ENCODE data around the gene CAAP1. TPM values are rescaled to one million over a fixed set of nuclear protein-coding genes. Genes with fewer than 3 reads are reported as not detected.

CAAP1 gene
- total and polyA plus RNA-seq, 2 of the 8 experiments (the other 6 are each of a cell fraction or from before 2014, with no cell fraction given) = 9.5 to 36.7 TPM

- DNase-seq (ENCODE audit: low read depth in 1 of 2, low spot score in 2 of 2) = no peak
- no peak overlapping the region for H2BK15ac ChIP-seq (ENCODE audit: low read length)
- no peak overlapping the region for H2BK120ac ChIP-seq (replicated peaks; ENCODE audit: low read depth, low read length)
- H4K20me1 ChIP-seq (replicated peaks in 1 of 2; ENCODE audit: control insufficient read depth in 1 of 2, insufficient read depth in 2 of 2, low read length in 2 of 2) = no peaks in the 10 kb centered on the region
- 91% methylated on average over 4 of the region's 4 CpGs; no CpG with 5 or more reads in 1 of the 2 experiments for WGBS, 2 experiments (ENCODE audit: extremely low coverage in 1 of 2, insufficient coverage in 1 of 2, insufficient read length in 1 of 2, insufficient replicate concordance in 2 of 2, low coverage in 1 of 2, low lambda C conversion rate in 2 of 2, missing lambda C conversion rate in 1 of 2)
- H3K4ac ChIP-seq (replicated peaks; ENCODE audit: insufficient read length, low read depth, low read length) = no peak overlapping the region
- H4K91ac ChIP-seq (replicated peaks; ENCODE audit: insufficient read length, low read length) = no peak overlapping the region
- H3K23ac ChIP-seq (ENCODE audit: insufficient read length) = no peak overlapping the region
- no peak overlapping the region for H2AFZ ChIP-seq (ENCODE audit: low read length)
- no peak overlapping the region for H2AK5ac ChIP-seq (ENCODE audit: low read depth, low read length)
- H3K79me1 ChIP-seq (ENCODE audit: low read depth, low read length) = no peaks in the 10 kb centered on the region
- ChIA-PET POLR2A (ENCODE audit: partially characterized antibody) (no interaction called here), CTCF (ENCODE audit: partially characterized antibody) (no interaction called here)
- H3K27me3 ChIP-seq (replicated peaks in 1 of 4; ENCODE audit: control insufficient read depth in 3 of 4, extremely low read depth in 1 of 4, insufficient read depth in 3 of 4, low read length in 3 of 4) = no peaks in the 10 kb centered on the region
- no peak for FAIRE-seq
- H3K4me1 ChIP-seq (replicated peaks in 1 of 4; ENCODE audit: control insufficient read depth in 3 of 4, insufficient read depth in 4 of 4, low read length in 3 of 4) = no peaks in the 10 kb centered on the region
- H2BK12ac ChIP-seq (ENCODE audit: low read depth, low read length) = no peak overlapping the region
- H3K14ac ChIP-seq (ENCODE audit: insufficient read length) = no peak overlapping the region
- no peak overlapping the region for H2BK20ac ChIP-seq (ENCODE audit: low read length)
- no peak overlapping the region for H3K18ac ChIP-seq (ENCODE audit: extremely low read depth, low read length)
- TF ChIP-seq SAP30 (IDR thresholded peaks at IDR 0.05; ENCODE audit: insufficient read depth, insufficient replicate concordance, low read length) (no peak), FOSL1 (IDR thresholded peaks at IDR 0.05; ENCODE audit: insufficient read depth, low read depth, low read length) (no peak), RXRA (IDR thresholded peaks at IDR 0.05; ENCODE audit: insufficient read depth, low read depth, low read length) (no peak), SRF (IDR thresholded peaks at IDR 0.05; ENCODE audit: low read depth, low read length) (no peak), SIRT6 (IDR thresholded peaks at IDR 0.05; ENCODE audit: low read length) (no peak)
- H3K36me3 ChIP-seq (ENCODE audit: control insufficient read depth in 2 of 4, insufficient read depth in 4 of 4, low read length in 3 of 4) = peaks cover 4 to 69% (median 50%) of the 10 kb centered on the region in 4 experiments; a peak in 7 of 8 replicates
- no peak overlapping the region for H3K4me3 ChIP-seq (ENCODE audit: extremely low read depth in 1 of 4, insufficient read depth in 2 of 4, low read depth in 3 of 4, low read length in 4 of 4)
- no peak overlapping the region for H4K8ac ChIP-seq (ENCODE audit: extremely low read depth, insufficient read depth, low read length)
- H3K27ac ChIP-seq (ENCODE audit: low read depth, low read length) = no peak overlapping the region
- H2BK5ac ChIP-seq (ENCODE audit: low read depth, low read length) = no peak overlapping the region
- H3K23me2 ChIP-seq (ENCODE audit: low read depth, low read length) = no peaks in the 10 kb centered on the region
- H3K4me2 ChIP-seq (ENCODE audit: insufficient read depth in 1 of 2, low read depth in 2 of 2, low read length in 2 of 2) = no peak overlapping the region
- H3K56ac ChIP-seq (replicated peaks; ENCODE audit: insufficient read length, low read depth, low read length) = no peak overlapping the region
- H3K9me3 ChIP-seq (ENCODE audit: insufficient read depth in 2 of 2, low read depth in 1 of 2, low read length in 1 of 2) = no peaks in the 10 kb centered on the region
- no peak overlapping the region for H3K9ac ChIP-seq (replicated peaks in 1 of 4; ENCODE audit: extremely low read depth in 1 of 4, low read depth in 3 of 4, low read length in 3 of 4)
- H4K5ac ChIP-seq (ENCODE audit: insufficient read length, low read depth, low read length) = no peak overlapping the region
- H3K79me2 ChIP-seq (ENCODE audit: control insufficient read depth in 1 of 2, insufficient read depth in 2 of 2, low read length in 2 of 2) = no peaks in the 10 kb centered on the region
Measured at GRCh38 chr9:26925609-26926008, 33.0 kb upstream of the CAAP1 start.
